Anterior cingulate cortex (tissue), 58 donors: Measurements from ENCODE around the gene C20orf173.
A peak's percentile ranks its signal among the peaks of the same experiment; 100 is the strongest.
"Not testable (repeated sequence)": the region's sequence is repeated elsewhere in the genome, so short reads cannot be mapped to it uniquely, and the experiment has no call there.

ENCODE experiments used
- DNase-seq, 58 donors: peaks; one replicate each; lab custom pipeline; 2025; lab: John Stamatoyannopoulos, UW

Gene C20orf173

GRCh38 chr20:35547329-35547728, 17.9 kb upstream of the C20orf173 start:
- no peak for DNase-seq

- no peak for DNase-seq
Measured at GRCh38 chr20:35546127-35546526, 16.7 kb upstream of the C20orf173 start.

GRCh38 chr20:35544941-35545340, 15.5 kb upstream of the C20orf173 start:
- DNase-seq: not testable (repeated sequence)

GRCh38 chr20:35544436-35544835, 15.0 kb upstream of the C20orf173 start:
- DNase-seq: no peak

- no peak for DNase-seq
Measured at GRCh38 chr20:35542990-35543389, 13.5 kb upstream of the C20orf173 start.

GRCh38 chr20:35541783-35542662, 12.6 kb upstream of the C20orf173 start, which contains the start of gene ERGIC3:
ERGIC3 (plus strand) TSS chr20:35542078; CDS start chr20:35542098, 20 bp downstream.
- peak; percentile 35 to 95 (median 88) for DNase-seq

GRCh38 chr20:35541118-35541782, 11.8 kb upstream of the C20orf173 start:
- DNase-seq: no peak

GRCh38 chr20:35539756-35540212, 10.3 kb upstream of the C20orf173 start:
- peak in 2 of 58 donors; percentile 3 to 40 for DNase-seq

GRCh38 chr20:35527122-35527769, 2.2 kb downstream of the C20orf173 start:
- DNase-seq: no peak

- DNase-seq: no peak
Measured at GRCh38 chr20:35525639-35526038, 3.8 kb downstream of the C20orf173 start.

- no peak for DNase-seq
Measured at GRCh38 chr20:35523298-35523888, 6.1 kb downstream of the C20orf173 start.

- DNase-seq: no peak
Measured at GRCh38 chr20:35518955-35519354, 10.5 kb downstream of the C20orf173 start.

GRCh38 chr20:35517767-35518166, 11.7 kb downstream of the C20orf173 start:
- DNase-seq: not testable (repeated sequence)

GRCh38 chr20:35517125-35517524, 12.3 kb downstream of the C20orf173 start:
- no peak for DNase-seq

GRCh38 chr20:35515949-35516645, 13.4 kb downstream of the C20orf173 start:
- DNase-seq: no peak

GRCh38 chr20:35515341-35515740, 14.1 kb downstream of the C20orf173 start:
- no peak for DNase-seq

GRCh38 chr20:35514371-35514932, 15.0 kb downstream of the C20orf173 start:
- no peak for DNase-seq

GRCh38 chr20:35511814-35512420, 17.5 kb downstream of the C20orf173 start:
- peak in 22 of 58 donors; percentile 5 to 57 (median 18) for DNase-seq
